ENCODE results near the gene EFEMP1.

- TF ChIP-seq CTCF (IDR thresholded peaks at IDR 0.05 in 2 of 3, conservative IDR thresholded peaks at IDR 0.05 in 1 of 3; ENCODE audit: borderline replicate concordance in 1 of 3, insufficient read depth in 1 of 3, low read depth in 2 of 3, low read length in 2 of 3) (no peak), EZH2 (IDR thresholded peaks at IDR 0.05) (no peak), POLR2AphosphoS5 (IDR thresholded peaks at IDR 0.05; ENCODE audit: low read depth, low read length) (no peak), REST (IDR thresholded peaks at IDR 0.05; ENCODE audit: low read depth) (no peak), SP1 (IDR thresholded peaks at IDR 0.05; ENCODE audit: low read depth) (no peak), EZH2phosphoT487 (IDR thresholded peaks at IDR 0.05; ENCODE audit: borderline replicate concordance) (no peak), TCF7L2 (IDR thresholded peaks at IDR 0.05; ENCODE audit: borderline replicate concordance, extremely low read depth, insufficient read depth, insufficient read length) (no peak), POLR2A (IDR thresholded peaks at IDR 0.05; ENCODE audit: borderline replicate concordance, extremely low read depth, insufficient read depth, insufficient read length) (no peak), ZNF274 (IDR thresholded peaks at IDR 0.05; ENCODE audit: low read depth, low read length) (no peak), ATF3 (IDR thresholded peaks at IDR 0.05) (no peak), ZFX (IDR thresholded peaks at IDR 0.05) (no peak), SIN3A (IDR thresholded peaks at IDR 0.05; ENCODE audit: low read depth) (no peak), MAX (IDR thresholded peaks at IDR 0.05) (no peak)
These were observed 60.8 kb downstream of the EFEMP1 start for GRCh38 chr2:55862673-55863390.
